Loucy (cell line): Measurements from ENCODE around the gene TBX15.

ENCODE experiments used
- H2AFZ ChIP-seq: fragments of 200-600 bp; sonication (generic); 2 replicates; pipeline ENCODE4 v1.6.0; 2016; ENCODE audit warnings: antibody characterized with exemption, mild to moderate bottlenecking, low read length, moderate library complexity
- H3F3A ChIP-seq: fragments of 200-600 bp; 2 replicates; pipeline ENCODE4 v1.6.0; 2016; ENCODE audit warnings: antibody characterized with exemption, low read depth, mild to moderate bottlenecking
- H3K27me3 ChIP-seq: fragments of 200-600 bp; sonication (generic); 2 replicates; pipeline ENCODE4 v1.6.1; 2014; ENCODE audit warnings: low read length, mild to moderate bottlenecking; ENCODE audit not compliant: insufficient read depth, poor library complexity, severe bottlenecking
- H3K36me3 ChIP-seq: fragments of 200-600 bp; sonication (generic); 2 replicates; pipeline ENCODE4 v1.6.1; 2016; ENCODE audit warnings: low read length; ENCODE audit not compliant: insufficient read depth
- H3K4me1 ChIP-seq: fragments of 200-600 bp; sonication (generic); 2 replicates; pipeline ENCODE4 v1.5.1; 2014; ENCODE audit warnings: low read length, mild to moderate bottlenecking; ENCODE audit not compliant: insufficient read depth, poor library complexity, severe bottlenecking
- H3K4me2 ChIP-seq: fragments of 200-600 bp; sonication (generic); 2 replicates; pipeline ENCODE4 v1.6.0; 2014; ENCODE audit warnings: antibody characterized with exemption, low read length, low read depth, mild to moderate bottlenecking; ENCODE audit not compliant: poor library complexity, severe bottlenecking
- H3K4me3 ChIP-seq: fragments of 200-600 bp; sonication (generic); 2 replicates; pipeline ENCODE4 v1.5.1; 2014; ENCODE audit warnings: low read length, mild to moderate bottlenecking, mixed read lengths; ENCODE audit not compliant: poor library complexity, severe bottlenecking
- H3K79me2 ChIP-seq: fragments of 200-600 bp; sonication (generic); 2 replicates; pipeline ENCODE4 v1.6.1; 2014; ENCODE audit warnings: low read length; ENCODE audit not compliant: insufficient read depth
- H3K9ac ChIP-seq: fragments of 200-600 bp; sonication (generic); 2 replicates; pipeline ENCODE4 v1.6.0; 2014; ENCODE audit warnings: mild to moderate bottlenecking, low read depth, low read length, moderate library complexity; ENCODE audit not compliant: poor library complexity, severe bottlenecking
- H3K9me2 ChIP-seq: fragments of 200-600 bp; sonication (generic); replicated peaks from 2 replicates; pipeline ENCODE4 v1.6.1; 2016; ENCODE audit warnings: low read depth, low read length, mixed read lengths
- H3K9me3 ChIP-seq: fragments of 200-600 bp; sonication (generic); 2 replicates; pipeline ENCODE4 v1.6.1; 2014; ENCODE audit warnings: mild to moderate bottlenecking, antibody characterized with exemption, low read length, low read depth; ENCODE audit not compliant: insufficient read depth
- H4K20me1 ChIP-seq: fragments of 200-600 bp; sonication (generic); 2 replicates; pipeline ENCODE4 v1.6.0; 2014; ENCODE audit warnings: antibody characterized with exemption, low read length, mild to moderate bottlenecking; ENCODE audit not compliant: insufficient read depth, poor library complexity, severe bottlenecking
- CTCF ChIP-seq: fragments of 200-600 bp; sonication (generic); conservative IDR thresholded peaks from 2 replicates; pipeline ENCODE4 v1.5.1; 2014; ENCODE audit warnings: mild to moderate bottlenecking, antibody characterized with exemption, low read length
- EZH2phosphoT487 ChIP-seq: fragments of 200-600 bp; IDR thresholded peaks from 2 replicates; pipeline ENCODE4 v1.6.1; 2018; ENCODE audit warnings: antibody characterized with exemption, mild to moderate bottlenecking, moderate library complexity, borderline replicate concordance

The TBX15 gene

DNA sequence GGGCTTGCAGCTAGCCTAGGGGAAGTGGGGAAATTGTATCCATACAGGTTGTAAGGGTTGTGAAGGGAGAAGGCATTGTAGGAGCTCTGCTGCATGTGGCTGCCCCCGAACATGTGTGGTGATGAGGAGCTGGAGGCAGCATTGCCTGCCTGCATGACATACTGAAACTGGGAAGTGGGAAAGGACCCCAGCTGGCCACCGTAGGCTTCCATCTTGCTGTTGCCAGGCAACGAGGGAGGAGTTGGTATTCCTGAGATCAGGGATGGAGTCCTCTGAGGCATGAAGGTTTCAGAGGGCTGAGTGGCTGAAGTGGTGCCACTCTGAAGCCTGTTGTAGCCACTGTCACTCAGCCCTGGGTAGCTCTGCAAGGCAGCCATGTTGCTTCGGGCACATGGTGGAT is 103.2 kb downstream of the TBX15 start:
- Histone ChIP-seq H3K4me3 (no peak overlapping the region), H2AFZ (no peak overlapping the region), H3F3A (no peaks in the 10 kb centered on the region), H3K79me2 (no peaks in the 10 kb centered on the region), H3K36me3 (no peaks in the 10 kb centered on the region), H3K4me1 (no peaks in the 10 kb centered on the region), H3K9me3 (no peaks in the 10 kb centered on the region), H3K4me2 (no peak overlapping the region), H3K9me2 (no peaks in the 10 kb centered on the region), H3K27me3 (no peaks in the 10 kb centered on the region), H4K20me1 (no peaks in the 10 kb centered on the region), H3K9ac (no peak overlapping the region)
- no peak for TF ChIP-seq EZH2phosphoT487
- TF ChIP-seq CTCF = no peak

GRCh38 chr1:118881751-118882150 is 106.4 kb downstream of the TBX15 start:
- no peak for TF ChIP-seq EZH2phosphoT487
- TF ChIP-seq CTCF = no peak

DNA sequence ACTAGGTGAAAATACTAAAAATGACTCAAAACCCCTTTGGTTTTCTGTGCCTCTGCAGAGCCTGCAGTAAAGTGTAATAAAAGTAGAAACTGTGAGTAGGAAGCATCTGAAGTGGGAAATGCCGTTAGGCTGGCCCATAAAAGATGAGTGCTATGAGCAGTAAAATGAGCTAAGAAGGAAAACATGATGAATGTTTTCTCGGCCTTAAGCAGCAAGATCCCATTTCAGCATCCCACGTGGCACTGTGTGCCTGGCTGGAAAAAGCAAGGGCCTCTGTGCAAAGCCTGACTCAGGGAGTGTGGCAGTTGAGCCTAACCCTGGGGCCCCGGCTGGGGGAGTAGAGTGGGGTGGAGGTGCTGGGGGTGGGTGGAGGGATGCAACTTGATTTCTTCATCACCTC is 109.5 kb downstream of the TBX15 start:
- Histone ChIP-seq H3K27me3 (no peaks in the 10 kb centered on the region), H3K36me3 (no peaks in the 10 kb centered on the region), H3K9me2 (no peaks in the 10 kb centered on the region)

More at GRCh38 chr1:118881751-118882150, 106.4 kb downstream of the TBX15 start:
- Histone ChIP-seq H3K36me3 (no peaks in the 10 kb centered on the region), H2AFZ (no peak overlapping the region), H3K4me1 (no peaks in the 10 kb centered on the region), H3K9ac (no peak overlapping the region), H3K9me2 (no peaks in the 10 kb centered on the region), H3F3A (no peaks in the 10 kb centered on the region), H4K20me1 (no peaks in the 10 kb centered on the region), H3K4me3 (no peak overlapping the region), H3K27me3 (no peaks in the 10 kb centered on the region), H3K4me2 (no peak overlapping the region), H3K9me3 (no peaks in the 10 kb centered on the region), H3K79me2 (no peaks in the 10 kb centered on the region)

More for the DNA sequence above, 109.5 kb downstream of the TBX15 start:
- no peaks in the 10 kb centered on the region for H3K79me2 ChIP-seq
- H2AFZ ChIP-seq = no peak overlapping the region
- no peak for TF ChIP-seq CTCF
- no peak for TF ChIP-seq EZH2phosphoT487
- H3K4me2 ChIP-seq = no peak overlapping the region
- H3K9ac ChIP-seq = no peak overlapping the region
- H3K4me3 ChIP-seq = no peak overlapping the region
- H3K4me1 ChIP-seq = no peaks in the 10 kb centered on the region
- no peaks in the 10 kb centered on the region for H4K20me1 ChIP-seq
- no peaks in the 10 kb centered on the region for H3K9me3 ChIP-seq
- no peaks in the 10 kb centered on the region for H3F3A ChIP-seq
